ENCODE measurements around the gene PI4K2A. TPM values are rescaled to one million over a fixed set of nuclear protein-coding genes. Genes with fewer than 3 reads are reported as not detected.
A peak's percentile ranks its signal among the peaks of the same experiment; 100 is the strongest.
"Not testable (repeated sequence)": the region's sequence is repeated elsewhere in the genome, so short reads cannot be mapped to it uniquely, and the experiment has no call there.

Gene PI4K2A
- polyA plus RNA-seq, 2 donors: 11.5 to 19.9 TPM

DNA sequence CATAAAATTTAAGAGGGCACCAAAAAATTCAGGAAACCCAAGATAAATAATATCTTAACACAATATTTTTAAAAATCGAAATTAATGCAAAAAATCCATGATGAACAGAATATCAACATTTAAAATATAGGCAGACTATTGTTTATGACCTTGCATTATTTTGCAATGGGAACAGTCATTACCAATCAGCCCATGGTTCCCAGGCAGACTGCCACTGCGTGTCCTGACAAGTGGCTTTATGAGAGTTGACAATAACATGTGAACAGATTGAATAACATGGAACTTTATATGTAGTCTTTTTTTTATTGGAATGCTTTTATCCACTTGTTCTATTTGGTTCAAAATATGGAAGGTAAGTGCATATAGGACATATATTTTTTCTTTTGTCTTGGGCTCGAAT, 49.7 kb downstream of the PI4K2A start:
- Histone ChIP-seq H3K4me3 (ENCODE audit: low read depth in 1 of 2, low read length in 2 of 2) (no peak overlapping the region), H3K9me3 (ENCODE audit: control insufficient read depth in 2 of 2, insufficient read depth in 1 of 2, low read depth in 1 of 2, low read length in 1 of 2) (peaks cover 0 to 2% of the 10 kb centered on the region in 2 donors), H3K27ac (ENCODE audit: low read depth in 2 of 2, low read length in 1 of 2) (peak overlapping the region in 1 of 2 donors; percentile 83), H3K4me1 (ENCODE audit: control insufficient read depth in 2 of 2, insufficient read depth in 2 of 2, low read length in 1 of 2) (peaks cover 0 to 6% of the 10 kb centered on the region in 2 donors), H3K36me3 (ENCODE audit: control insufficient read depth in 2 of 2, insufficient read depth in 2 of 2, low read length in 1 of 2) (no peaks in the 10 kb centered on the region), H3K27me3 (ENCODE audit: control insufficient read depth in 1 of 2, insufficient read depth in 2 of 2, low read length in 2 of 2) (no peaks in the 10 kb centered on the region)
- WGBS, 2 donors: 54 to 74% methylated on average over 3 of the region's 3 CpGs

DNA sequence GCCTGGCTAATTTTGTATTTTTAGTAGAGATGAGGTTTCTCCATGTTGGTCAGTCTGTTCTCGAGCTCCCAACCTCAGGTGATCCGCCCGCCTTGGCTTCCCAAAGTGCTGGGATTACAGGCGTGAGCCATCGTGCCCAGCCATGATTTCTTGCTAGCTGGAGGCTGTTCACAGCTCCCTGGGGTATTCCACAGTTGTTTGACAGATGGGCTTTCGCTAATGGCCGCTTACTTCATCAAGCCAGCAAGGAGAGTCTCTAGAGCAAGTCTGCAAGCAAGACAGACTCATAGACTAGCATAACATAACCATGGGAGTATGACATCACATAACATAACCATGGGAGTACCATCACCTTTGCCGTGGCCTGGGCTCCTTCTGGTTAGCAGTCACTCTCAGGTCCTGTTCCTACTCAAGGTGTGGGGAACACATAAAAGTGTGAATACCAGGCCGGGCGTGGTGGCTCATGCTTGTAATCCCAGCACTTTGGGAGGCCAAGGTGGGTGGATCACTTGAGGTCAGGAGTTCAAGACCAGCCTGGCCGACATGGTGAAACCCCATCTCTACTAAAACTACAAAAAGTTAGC, 57.7 kb downstream of the PI4K2A start:
- not testable (repeated sequence) for H3K4me3 ChIP-seq (ENCODE audit: low read depth in 1 of 2, low read length in 2 of 2); H3K36me3 ChIP-seq (ENCODE audit: control insufficient read depth in 2 of 2, insufficient read depth in 2 of 2, low read length in 1 of 2); H3K27ac ChIP-seq (ENCODE audit: low read depth in 2 of 2, low read length in 1 of 2); H3K4me1 ChIP-seq (ENCODE audit: control insufficient read depth in 2 of 2, insufficient read depth in 2 of 2, low read length in 1 of 2); H3K9me3 ChIP-seq (ENCODE audit: control insufficient read depth in 2 of 2, insufficient read depth in 1 of 2, low read depth in 1 of 2, low read length in 1 of 2); H3K27me3 ChIP-seq (ENCODE audit: control insufficient read depth in 1 of 2, insufficient read depth in 2 of 2, low read length in 2 of 2)
- WGBS, 2 donors: 68 to 82% methylated on average over 11 of the region's 11 CpGs

DNA sequence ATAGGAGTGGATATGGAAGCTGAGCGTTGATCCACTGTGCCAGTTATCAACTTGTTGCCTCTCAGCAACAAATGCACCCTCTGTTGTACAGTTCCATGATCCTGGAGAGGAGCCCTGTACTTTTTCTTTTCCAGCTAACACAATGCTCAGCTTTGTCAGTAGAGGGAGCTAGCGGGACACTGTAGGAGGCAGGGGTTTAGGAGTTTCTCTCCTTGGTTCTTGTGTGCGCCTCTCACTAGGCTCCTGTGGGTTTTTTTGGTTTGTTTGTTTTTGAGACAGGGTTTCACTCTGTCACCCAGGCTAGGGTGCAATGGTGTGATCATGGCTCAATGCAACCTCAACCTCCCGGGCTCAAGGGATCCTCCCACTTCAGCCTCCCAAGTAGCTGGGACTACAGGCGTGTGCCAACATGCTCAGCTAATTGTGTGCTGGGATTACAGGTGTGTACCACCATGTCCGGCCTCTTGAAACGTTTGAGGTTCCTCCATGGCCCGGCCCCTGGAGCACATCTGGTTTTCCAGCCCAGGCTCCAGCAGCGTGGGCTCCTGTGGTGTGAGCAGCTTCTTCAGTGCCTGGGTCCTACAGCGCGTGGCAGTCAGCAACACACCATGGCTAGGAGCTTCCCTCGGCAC, 61.1 kb downstream of the PI4K2A start:
- H3K4me3 ChIP-seq (ENCODE audit: low read depth in 1 of 2, low read length in 2 of 2): no peak overlapping the region
- H3K4me1 ChIP-seq (ENCODE audit: control insufficient read depth in 2 of 2, insufficient read depth in 2 of 2, low read length in 1 of 2): peaks cover 0 to 3% of the 10 kb centered on the region in 2 donors
- no peaks in the 10 kb centered on the region for H3K27me3 ChIP-seq (ENCODE audit: control insufficient read depth in 1 of 2, insufficient read depth in 2 of 2, low read length in 2 of 2)
- no peak overlapping the region for H3K27ac ChIP-seq (ENCODE audit: low read depth in 2 of 2, low read length in 1 of 2)
- 38 to 39% methylated on average over 12 of the region's 12 CpGs for WGBS, 2 donors
- no peaks in the 10 kb centered on the region for H3K9me3 ChIP-seq (ENCODE audit: control insufficient read depth in 2 of 2, insufficient read depth in 1 of 2, low read depth in 1 of 2, low read length in 1 of 2)
- H3K36me3 ChIP-seq (ENCODE audit: control insufficient read depth in 2 of 2, insufficient read depth in 2 of 2, low read length in 1 of 2): no peaks in the 10 kb centered on the region

DNA sequence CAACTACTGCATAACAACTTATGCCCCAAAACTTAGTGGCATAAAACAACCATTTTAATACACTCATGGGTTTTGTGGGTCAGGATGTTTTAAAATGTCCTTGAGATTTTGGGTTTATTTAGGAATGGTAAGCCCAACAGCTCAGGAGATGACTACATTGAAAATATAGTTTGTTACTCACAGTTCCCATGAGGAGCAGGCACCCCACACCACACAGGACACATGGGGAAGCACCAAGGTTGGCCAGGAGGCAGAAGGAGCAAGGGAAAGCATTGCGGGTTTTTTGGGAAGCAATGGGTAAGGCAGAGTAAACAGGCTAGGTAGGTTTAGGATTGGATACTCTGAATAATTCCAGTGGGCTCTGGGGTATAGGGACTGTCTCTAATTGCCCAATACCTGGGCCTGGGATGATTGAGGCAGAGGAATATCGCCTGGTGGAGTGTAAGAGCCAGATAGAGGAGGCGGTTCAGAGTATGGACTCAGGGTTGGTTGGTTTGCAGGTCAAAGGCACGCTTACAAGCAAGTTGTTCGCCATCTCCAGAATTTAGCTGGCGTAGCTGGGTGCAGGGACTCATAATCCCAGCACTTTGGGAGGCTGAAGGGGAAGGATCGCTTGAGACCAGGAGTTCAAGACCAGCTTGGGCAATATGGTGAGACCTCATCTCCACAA, 63.1 kb downstream of the PI4K2A start:
- no peak overlapping the region for H3K27ac ChIP-seq (ENCODE audit: low read depth in 2 of 2, low read length in 1 of 2)
- H3K4me3 ChIP-seq (ENCODE audit: low read depth in 1 of 2, low read length in 2 of 2): no peak overlapping the region
- H3K36me3 ChIP-seq (ENCODE audit: control insufficient read depth in 2 of 2, insufficient read depth in 2 of 2, low read length in 1 of 2): no peaks in the 10 kb centered on the region
- H3K9me3 ChIP-seq (ENCODE audit: control insufficient read depth in 2 of 2, insufficient read depth in 1 of 2, low read depth in 1 of 2, low read length in 1 of 2): no peaks in the 10 kb centered on the region
- no peaks in the 10 kb centered on the region for H3K27me3 ChIP-seq (ENCODE audit: control insufficient read depth in 1 of 2, insufficient read depth in 2 of 2, low read length in 2 of 2)
- 91 to 94% methylated on average over 7 of the region's 7 CpGs for WGBS, 2 donors
- H3K4me1 ChIP-seq (ENCODE audit: control insufficient read depth in 2 of 2, insufficient read depth in 2 of 2, low read length in 1 of 2): peaks cover 0 to 3% of the 10 kb centered on the region in 2 donors

DNA sequence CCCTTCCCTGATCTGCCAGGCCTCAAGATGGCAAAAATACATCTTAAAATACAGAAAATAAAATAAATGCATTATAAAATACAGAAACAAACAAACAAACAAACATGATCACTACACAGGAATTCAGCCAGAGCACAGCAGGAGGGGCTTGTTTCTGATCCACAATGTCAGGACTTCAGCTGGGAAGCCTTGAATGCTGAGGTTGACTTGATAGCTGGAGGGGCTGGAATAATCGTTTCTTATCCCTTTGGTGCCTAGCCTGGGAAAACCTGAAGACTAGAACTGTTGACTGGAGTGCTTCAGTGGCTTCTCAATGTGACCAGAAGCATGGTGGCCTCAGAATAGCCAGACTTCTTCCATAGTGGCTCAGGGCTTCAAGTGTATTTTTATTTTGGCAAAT, 63.9 kb downstream of the PI4K2A start:
- no peaks in the 10 kb centered on the region for H3K9me3 ChIP-seq (ENCODE audit: control insufficient read depth in 2 of 2, insufficient read depth in 1 of 2, low read depth in 1 of 2, low read length in 1 of 2)
- WGBS, 2 donors: 63 to 65% methylated on average over 1 of the region's 1 CpG
- H3K27me3 ChIP-seq (ENCODE audit: control insufficient read depth in 1 of 2, insufficient read depth in 2 of 2, low read length in 2 of 2): no peaks in the 10 kb centered on the region
- peaks cover 0 to 3% of the 10 kb centered on the region in 2 donors for H3K4me1 ChIP-seq (ENCODE audit: control insufficient read depth in 2 of 2, insufficient read depth in 2 of 2, low read length in 1 of 2)
- no peak overlapping the region for H3K27ac ChIP-seq (ENCODE audit: low read depth in 2 of 2, low read length in 1 of 2)
- H3K36me3 ChIP-seq (ENCODE audit: control insufficient read depth in 2 of 2, insufficient read depth in 2 of 2, low read length in 1 of 2): no peaks in the 10 kb centered on the region
- H3K4me3 ChIP-seq (ENCODE audit: low read depth in 1 of 2, low read length in 2 of 2): no peak overlapping the region

DNA sequence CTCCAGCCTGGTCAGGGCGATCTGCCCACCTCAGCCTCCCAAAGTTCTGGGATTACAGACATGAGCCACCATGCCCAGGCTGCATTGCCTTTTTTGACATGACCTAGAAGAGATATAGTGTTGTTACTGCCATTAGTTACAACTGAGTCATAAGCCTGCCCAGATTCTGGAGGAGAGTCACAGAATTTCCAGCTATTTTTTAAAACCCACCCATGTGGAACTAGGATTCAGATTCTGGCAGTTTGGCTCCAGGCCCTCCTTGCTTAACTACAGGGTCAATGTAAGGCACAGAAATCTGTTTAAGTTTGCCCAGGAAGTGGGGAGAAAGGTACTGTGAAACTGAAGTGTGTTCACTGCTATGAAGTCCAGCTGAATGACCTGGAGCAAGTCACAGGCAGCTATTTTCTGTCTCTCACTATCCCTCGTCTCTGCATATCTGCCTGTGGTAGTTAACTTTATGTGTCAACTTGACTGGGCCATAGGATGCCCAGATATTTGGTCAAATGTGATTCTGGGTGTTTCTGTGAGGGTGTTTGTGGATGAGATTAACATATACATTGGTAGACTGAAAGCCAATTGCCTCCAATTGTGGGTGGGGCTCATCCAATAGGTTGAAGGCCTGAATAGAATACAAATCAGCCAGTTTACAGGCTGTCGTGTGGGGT, 64.7 kb downstream of the PI4K2A start:
- WGBS, 2 donors: 91 to 92% methylated on average over 3 of the region's 3 CpGs
- no peaks in the 10 kb centered on the region for H3K27me3 ChIP-seq (ENCODE audit: control insufficient read depth in 1 of 2, insufficient read depth in 2 of 2, low read length in 2 of 2)
- no peaks in the 10 kb centered on the region for H3K36me3 ChIP-seq (ENCODE audit: control insufficient read depth in 2 of 2, insufficient read depth in 2 of 2, low read length in 1 of 2)
- H3K4me3 ChIP-seq (ENCODE audit: low read depth in 1 of 2, low read length in 2 of 2): no peak overlapping the region
- no peaks in the 10 kb centered on the region for H3K9me3 ChIP-seq (ENCODE audit: control insufficient read depth in 2 of 2, insufficient read depth in 1 of 2, low read depth in 1 of 2, low read length in 1 of 2)
- no peak overlapping the region for H3K27ac ChIP-seq (ENCODE audit: low read depth in 2 of 2, low read length in 1 of 2)
- peaks cover 0 to 3% of the 10 kb centered on the region in 2 donors for H3K4me1 ChIP-seq (ENCODE audit: control insufficient read depth in 2 of 2, insufficient read depth in 2 of 2, low read length in 1 of 2)

DNA sequence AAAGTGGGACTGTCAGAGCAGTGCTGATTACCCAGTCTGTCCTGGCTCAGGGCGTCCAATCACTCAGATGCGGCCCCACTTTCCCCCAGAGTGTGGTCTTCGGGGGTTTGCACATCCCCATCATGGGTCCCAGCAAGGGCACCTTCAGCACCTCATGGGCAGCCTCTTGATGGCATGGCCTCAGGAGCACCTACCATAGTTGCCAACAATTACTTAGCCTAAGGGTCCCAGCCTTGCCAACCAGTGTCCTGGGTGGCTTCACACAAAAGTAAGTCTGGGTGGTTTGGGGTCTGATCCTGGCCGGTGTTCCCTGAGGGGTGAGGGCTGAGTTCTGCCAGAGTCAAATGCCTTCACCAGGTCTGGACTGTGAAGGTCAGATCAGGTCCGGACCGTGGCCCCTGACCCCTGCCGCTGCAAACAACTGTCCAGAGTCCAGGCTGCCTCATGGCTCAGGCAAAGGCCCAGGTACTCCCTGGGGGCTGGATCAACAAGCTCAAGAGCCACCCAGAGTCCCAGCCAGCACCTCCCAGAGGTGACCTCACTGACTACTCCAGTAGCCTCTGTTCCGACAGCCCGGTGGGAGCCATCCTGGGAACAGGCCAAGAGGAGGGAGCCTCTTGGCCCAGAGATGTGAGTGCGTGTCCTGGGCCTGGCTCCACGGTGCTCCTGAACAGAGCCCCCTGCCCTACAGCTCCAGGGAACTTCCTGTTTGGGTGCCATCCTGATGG, 66.8 kb downstream of the PI4K2A start:
- Histone ChIP-seq H3K36me3 (ENCODE audit: control insufficient read depth in 2 of 2, insufficient read depth in 2 of 2, low read length in 1 of 2) (no peaks in the 10 kb centered on the region), H3K9me3 (ENCODE audit: control insufficient read depth in 2 of 2, insufficient read depth in 1 of 2, low read depth in 1 of 2, low read length in 1 of 2) (no peaks in the 10 kb centered on the region), H3K27ac (ENCODE audit: low read depth in 2 of 2, low read length in 1 of 2) (peak overlapping the region in 1 of 2 donors; percentile 43), H3K4me1 (ENCODE audit: control insufficient read depth in 2 of 2, insufficient read depth in 2 of 2, low read length in 1 of 2) (no peaks in the 10 kb centered on the region), H3K27me3 (ENCODE audit: control insufficient read depth in 1 of 2, insufficient read depth in 2 of 2, low read length in 2 of 2) (no peaks in the 10 kb centered on the region), H3K4me3 (ENCODE audit: low read depth in 1 of 2, low read length in 2 of 2) (no peak overlapping the region)
- 81% methylated on average over 11 of the region's 11 CpGs for WGBS, 2 donors

DNA sequence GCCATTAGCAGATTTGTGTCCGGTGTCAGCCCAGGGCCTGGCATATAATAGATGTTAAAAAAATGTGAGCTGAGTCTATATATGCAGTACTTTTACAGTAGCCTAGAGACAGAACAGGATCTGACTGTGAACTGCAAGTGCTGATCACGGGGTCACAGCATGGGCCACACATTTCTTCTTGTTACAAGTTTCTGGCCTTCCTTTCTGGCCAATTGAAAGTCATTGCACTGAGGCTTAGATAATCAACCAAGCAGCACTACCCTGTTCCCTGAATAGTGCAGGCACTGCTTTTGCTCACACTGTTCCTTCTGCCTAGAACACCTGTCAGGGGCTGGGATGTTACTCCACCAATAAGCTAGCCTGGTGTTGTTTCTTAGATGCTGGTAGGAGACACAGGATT, 67.7 kb downstream of the PI4K2A start:
- Histone ChIP-seq H3K36me3 (ENCODE audit: control insufficient read depth in 2 of 2, insufficient read depth in 2 of 2, low read length in 1 of 2) (no peaks in the 10 kb centered on the region), H3K27me3 (ENCODE audit: control insufficient read depth in 1 of 2, insufficient read depth in 2 of 2, low read length in 2 of 2) (no peaks in the 10 kb centered on the region), H3K4me3 (ENCODE audit: low read depth in 1 of 2, low read length in 2 of 2) (no peak overlapping the region), H3K4me1 (ENCODE audit: control insufficient read depth in 2 of 2, insufficient read depth in 2 of 2, low read length in 1 of 2) (no peaks in the 10 kb centered on the region), H3K9me3 (ENCODE audit: control insufficient read depth in 2 of 2, insufficient read depth in 1 of 2, low read depth in 1 of 2, low read length in 1 of 2) (no peaks in the 10 kb centered on the region), H3K27ac (ENCODE audit: low read depth in 2 of 2, low read length in 1 of 2) (peak overlapping the region in 1 of 2 donors; percentile 29)
- WGBS, 2 donors: 71 to 79% methylated on average over 2 of the region's 2 CpGs

All from esophagus (tissue), 2 donors.